Astrocyte (in vitro differentiated cells and primary cell): ENCODE data around the gene BORCS6. TPM values are rescaled to one million over a fixed set of nuclear protein-coding genes. Genes with fewer than 3 reads are reported as not detected.

Source experiments
- DNase-seq: peaks from one replicate; pipeline ENCODE4 v3.0.0-alpha.2; 2010; ENCODE audit warnings: low read depth
- FAIRE-seq: peaks from 2 replicates; lab custom pipeline; 2011; peaks lifted over from hg19 to GRCh38; lab: Jason Lieb, UNC
- H2AFZ ChIP-seq: 2 replicates; pipeline ENCODE4 v1.6.0; 2012; ENCODE audit warnings: low read depth, low read length, inconsistent platforms
- H3K27ac ChIP-seq: 2 replicates; pipeline ENCODE4 v1.5.1; 2011; ENCODE audit warnings: low read depth, low read length, inconsistent platforms
- H3K27me3 ChIP-seq: 2 replicates; pipeline ENCODE4 v1.6.0; 2011; ENCODE audit warnings: low read length, inconsistent platforms; ENCODE audit not compliant: insufficient read depth
- H3K36me3 ChIP-seq: 2 replicates; pipeline ENCODE4 v1.5.1; 2011; ENCODE audit warnings: low read length, inconsistent platforms; ENCODE audit not compliant: insufficient read depth
- H3K4me1 ChIP-seq: 2 replicates; pipeline ENCODE4 v1.5.1; 2011; ENCODE audit warnings: low read length, inconsistent platforms; ENCODE audit not compliant: insufficient read depth
- H3K4me2 ChIP-seq: 2 replicates; pipeline ENCODE4 v1.6.0; 2012; ENCODE audit warnings: low read length, inconsistent platforms
- H3K4me3 ChIP-seq: 2 replicates; pipeline ENCODE4 v1.5.1; 2011; ENCODE audit warnings: low read depth, mild to moderate bottlenecking, low read length, inconsistent platforms; ENCODE audit not compliant: insufficient read depth
- H3K79me2 ChIP-seq: 2 replicates; pipeline ENCODE4 v1.6.0; 2012; ENCODE audit warnings: mild to moderate bottlenecking, low read length, inconsistent platforms; ENCODE audit not compliant: insufficient read depth
- H3K9ac ChIP-seq: 2 replicates; pipeline ENCODE4 v1.6.0; 2012; ENCODE audit warnings: mild to moderate bottlenecking, low read length, inconsistent platforms
- H3K9me3 ChIP-seq: 2 replicates; pipeline ENCODE4 v1.5.1; 2012; ENCODE audit warnings: low read depth, mild to moderate bottlenecking, low read length, inconsistent platforms; ENCODE audit not compliant: insufficient read depth
- H4K20me1 ChIP-seq: 2 replicates; pipeline ENCODE4 v1.6.0; 2012; ENCODE audit warnings: low read length, inconsistent platforms; ENCODE audit not compliant: insufficient read depth
- H3K27ac Mint-ChIP-seq: one replicate; pipeline ENCODE4 v1.8.0; 2021; ENCODE audit warnings: mild to moderate bottlenecking, mixed read lengths; ENCODE audit not compliant: unreplicated experiment
- H3K27me3 Mint-ChIP-seq: one replicate; pipeline ENCODE4 v1.8.0; 2021; ENCODE audit warnings: low read depth, mixed read lengths; ENCODE audit not compliant: unreplicated experiment
- H3K36me3 Mint-ChIP-seq: one replicate; pipeline ENCODE4 v1.8.0; 2021; ENCODE audit warnings: low read depth, mixed read lengths; ENCODE audit not compliant: unreplicated experiment
- H3K4me1 Mint-ChIP-seq: one replicate; pipeline ENCODE4 v1.8.0; 2021; ENCODE audit warnings: low read depth, mixed read lengths; ENCODE audit not compliant: unreplicated experiment
- H3K4me3 Mint-ChIP-seq: one replicate; pipeline ENCODE4 v1.8.0; 2021; ENCODE audit warnings: mild to moderate bottlenecking, moderate library complexity, mixed read lengths; ENCODE audit not compliant: unreplicated experiment
- H3K9me3 Mint-ChIP-seq: one replicate; pipeline ENCODE4 v1.8.0; 2021; ENCODE audit warnings: mild to moderate bottlenecking, mixed read lengths; ENCODE audit not compliant: unreplicated experiment
- EZH2 ChIP-seq: IDR thresholded peaks from 2 replicates; pipeline ENCODE4 v1.6.1; 2012; ENCODE audit warnings: mild to moderate bottlenecking, low read length, inconsistent platforms; ENCODE audit not compliant: insufficient read depth
- total RNA-seq: library from RNA; stranded (reverse); gene quantifications from 2 replicates; pipeline ENCODE4 v1.2.1, GENCODE V29; 2021
- TF ChIP-seq, protein P1 (sequence below): IDR thresholded peaks from 2 replicates; pipeline ENCODE4 v1.5.1; 2011; ENCODE audit warnings: low read depth, mild to moderate bottlenecking, inconsistent platforms, low read length, moderate library complexity; ENCODE audit not compliant: insufficient read depth

BORCS6 gene
- total RNA-seq, 1 donor from 2014 or later, result 6.6 TPM

DNA sequence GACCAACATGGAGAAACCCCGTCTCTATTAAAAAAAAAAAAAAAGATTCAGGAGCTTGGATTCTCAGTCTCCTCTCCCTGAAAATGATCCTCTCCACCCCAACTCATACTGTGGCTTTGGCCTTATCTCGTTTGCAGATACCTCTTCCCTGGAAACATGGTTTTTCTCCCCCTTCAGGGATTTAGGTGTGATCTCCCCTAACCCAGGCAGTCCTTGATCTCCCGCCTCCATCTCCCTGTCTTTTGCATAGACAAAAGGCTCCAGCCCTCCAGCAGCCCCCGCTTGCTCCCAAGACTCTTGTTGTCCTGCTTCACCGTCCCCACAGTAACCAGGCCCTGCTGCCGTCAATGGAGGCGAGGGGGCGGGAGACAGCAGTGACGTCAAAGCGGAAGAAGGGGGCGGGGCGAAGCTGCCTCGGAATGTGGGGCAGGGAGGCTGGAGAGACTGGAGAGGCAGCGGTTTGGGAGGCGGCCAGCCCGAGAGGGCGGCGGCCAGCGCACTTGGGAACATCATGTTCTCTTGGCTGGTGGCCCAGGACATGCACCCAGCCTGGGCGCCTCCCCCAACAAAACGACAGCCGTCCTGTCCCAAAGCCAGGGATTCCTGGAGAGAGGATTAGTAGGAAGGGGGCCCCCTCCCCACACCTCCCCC is 35.9 kb downstream of the BORCS6 start:
- Histone ChIP-seq H3K36me3 (peaks cover 3% of the 10 kb centered on the region), H3K27ac (peak overlapping the region; percentile 99), H3K4me2 (peak overlapping the region; percentile 96), H4K20me1 (peaks cover 23% of the 10 kb centered on the region), H3K79me2 (peaks cover 4% of the 10 kb centered on the region), H3K4me3 (peak overlapping the region; percentile 40), H3K27me3 (no peaks in the 10 kb centered on the region), H3K4me1 (peaks cover 60% of the 10 kb centered on the region), H3K9me3 (no peaks in the 10 kb centered on the region), H2AFZ (no peak overlapping the region), H3K9ac (peak overlapping the region; percentile 91)
- peak; percentile 96 for DNase-seq
- no peak for FAIRE-seq
- TF ChIP-seq EZH2, result no peak
- TF ChIP-seq, protein P1, sequence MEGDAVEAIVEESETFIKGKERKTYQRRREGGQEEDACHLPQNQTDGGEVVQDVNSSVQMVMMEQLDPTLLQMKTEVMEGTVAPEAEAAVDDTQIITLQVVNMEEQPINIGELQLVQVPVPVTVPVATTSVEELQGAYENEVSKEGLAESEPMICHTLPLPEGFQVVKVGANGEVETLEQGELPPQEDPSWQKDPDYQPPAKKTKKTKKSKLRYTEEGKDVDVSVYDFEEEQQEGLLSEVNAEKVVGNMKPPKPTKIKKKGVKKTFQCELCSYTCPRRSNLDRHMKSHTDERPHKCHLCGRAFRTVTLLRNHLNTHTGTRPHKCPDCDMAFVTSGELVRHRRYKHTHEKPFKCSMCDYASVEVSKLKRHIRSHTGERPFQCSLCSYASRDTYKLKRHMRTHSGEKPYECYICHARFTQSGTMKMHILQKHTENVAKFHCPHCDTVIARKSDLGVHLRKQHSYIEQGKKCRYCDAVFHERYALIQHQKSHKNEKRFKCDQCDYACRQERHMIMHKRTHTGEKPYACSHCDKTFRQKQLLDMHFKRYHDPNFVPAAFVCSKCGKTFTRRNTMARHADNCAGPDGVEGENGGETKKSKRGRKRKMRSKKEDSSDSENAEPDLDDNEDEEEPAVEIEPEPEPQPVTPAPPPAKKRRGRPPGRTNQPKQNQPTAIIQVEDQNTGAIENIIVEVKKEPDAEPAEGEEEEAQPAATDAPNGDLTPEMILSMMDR, result no peak
- no peak overlapping the region for H3K27ac Mint-ChIP-seq
- H3K27me3 Mint-ChIP-seq, result no peaks in the 10 kb centered on the region
- H3K4me3 Mint-ChIP-seq, result peak overlapping the region; percentile 79
- peaks cover 6% of the 10 kb centered on the region for H3K36me3 Mint-ChIP-seq
- peaks cover 19% of the 10 kb centered on the region for H3K4me1 Mint-ChIP-seq
- no peaks in the 10 kb centered on the region for H3K9me3 Mint-ChIP-seq

DNA sequence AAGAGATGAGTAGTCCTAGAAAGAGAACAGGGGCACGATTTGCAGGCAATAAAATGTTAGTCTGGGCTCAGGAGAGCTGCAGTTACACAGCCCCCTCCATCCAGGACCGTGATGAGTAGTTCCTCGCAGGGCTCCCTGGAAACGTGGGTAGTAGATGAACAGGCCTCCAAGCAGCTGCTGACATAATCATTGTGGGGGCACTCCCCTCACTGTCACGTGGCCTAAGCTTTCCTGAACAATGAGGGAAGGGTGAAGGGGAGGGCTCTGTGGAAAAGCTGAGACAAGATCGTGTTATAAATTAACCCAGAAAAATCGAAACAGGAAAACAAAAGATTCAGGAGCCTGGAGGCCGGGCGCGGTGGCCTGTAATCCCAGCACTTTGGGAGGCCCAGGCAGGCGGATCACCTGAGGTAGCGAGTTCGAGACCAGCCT is 36.4 kb downstream of the BORCS6 start:
- no peaks in the 10 kb centered on the region for H3K9me3 ChIP-seq
- no peak for TF ChIP-seq EZH2
- TF ChIP-seq, protein P1, result no peak

DNA sequence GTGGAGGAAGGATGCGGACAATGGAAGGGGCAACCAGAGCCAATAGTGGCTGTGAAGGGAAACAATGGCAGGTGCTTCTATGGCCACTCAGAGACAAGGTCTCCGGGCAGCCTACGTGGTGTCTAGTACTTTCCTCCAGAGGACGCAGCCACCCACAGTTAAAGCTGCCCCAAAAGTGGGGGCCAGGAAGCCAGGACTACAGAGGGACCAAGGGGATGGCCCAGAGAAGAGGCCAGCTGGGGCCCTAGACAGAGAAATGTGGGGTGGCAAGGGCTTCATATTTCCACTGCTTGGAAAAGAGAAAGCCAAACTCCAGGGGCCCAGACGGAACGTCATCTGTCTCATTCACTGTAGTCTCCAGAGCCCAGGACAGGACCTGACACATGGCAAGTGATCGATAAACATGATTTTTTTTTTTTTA is 36.9 kb downstream of the BORCS6 start:
- Mint-ChIP-seq H3K27ac (no peak overlapping the region), H3K4me1 (peaks cover 19% of the 10 kb centered on the region), H3K27me3 (no peaks in the 10 kb centered on the region), H3K4me3 (peak overlapping the region; percentile 24), H3K36me3 (peaks cover 7% of the 10 kb centered on the region), H3K9me3 (no peaks in the 10 kb centered on the region)
- Histone ChIP-seq H3K4me3 (peak overlapping the region; percentile 73), H3K27ac (peak overlapping the region; percentile 99), H3K4me2 (peak overlapping the region; percentile 96), H3K36me3 (no peaks in the 10 kb centered on the region), H4K20me1 (peaks cover 17% of the 10 kb centered on the region), H3K9ac (peak overlapping the region; percentile 91), H3K4me1 (peaks cover 57% of the 10 kb centered on the region), H2AFZ (no peak overlapping the region), H3K9me3 (no peaks in the 10 kb centered on the region), H3K27me3 (no peaks in the 10 kb centered on the region), H3K79me2 (peaks cover 4% of the 10 kb centered on the region)
- FAIRE-seq (no peak), DNase-seq (no peak)
- TF ChIP-seq, protein P1, result no peak
- no peak for TF ChIP-seq EZH2

More for the DNA sequence above, 36.4 kb downstream of the BORCS6 start:
- H3K27me3 Mint-ChIP-seq, result no peaks in the 10 kb centered on the region
- H2AFZ ChIP-seq, result no peak overlapping the region
- no peaks in the 10 kb centered on the region for H3K27me3 ChIP-seq
- peaks cover 4% of the 10 kb centered on the region for H3K79me2 ChIP-seq
- H3K9me3 Mint-ChIP-seq, result no peaks in the 10 kb centered on the region
- H3K27ac Mint-ChIP-seq, result no peak overlapping the region
- H3K27ac ChIP-seq, result peak overlapping the region; percentile 99
- FAIRE-seq, result peak; percentile 43
- H3K4me1 ChIP-seq, result peaks cover 58% of the 10 kb centered on the region
- H3K4me3 Mint-ChIP-seq, result peak overlapping the region; percentile 24
- peaks cover 4% of the 10 kb centered on the region for H3K36me3 Mint-ChIP-seq
- peak overlapping the region; percentile 91 for H3K9ac ChIP-seq
- peak overlapping the region; percentile 96 for H3K4me2 ChIP-seq
- H3K4me1 Mint-ChIP-seq, result peaks cover 19% of the 10 kb centered on the region
- peaks cover 3% of the 10 kb centered on the region for H3K36me3 ChIP-seq
- DNase-seq, result peak; percentile 97
- H4K20me1 ChIP-seq, result peaks cover 19% of the 10 kb centered on the region
- peak overlapping the region; percentile 40 for H3K4me3 ChIP-seq
